Calu3 (cell line): Measurements from ENCODE around the gene ZC3HAV1. TPM values are rescaled to one million over a fixed set of nuclear protein-coding genes. Genes with fewer than 3 reads are reported as not detected.

Source experiments
- BruUV-seq: library from RNA; stranded (reverse); fragments of 400-500 nt; replicated peaks from 2 replicates; lab custom pipeline; 2021; lab: Mats Ljungman, UMichigan
- CTCF ChIA-PET: fragments of 300-600 bp; sonication (Branson Sonifier 250); formaldehyde crosslinking; loops from one replicate; lab custom pipeline; 2022; ENCODE audit warnings: antibody characterized with exemption; lab: Charles Lee
- DNase-seq: peaks from one replicate; pipeline ENCODE4 v3.0.0; 2022
- H3K27ac Mint-ChIP-seq: one replicate; pipeline ENCODE4 v1.8.0; 2022; ENCODE audit warnings: mixed read lengths; ENCODE audit not compliant: unreplicated experiment
- H3K27me3 Mint-ChIP-seq: one replicate; pipeline ENCODE4 v1.8.0; 2022; ENCODE audit warnings: mixed read lengths; ENCODE audit not compliant: unreplicated experiment
- H3K36me3 Mint-ChIP-seq: one replicate; pipeline ENCODE4 v1.8.0; 2022; ENCODE audit warnings: mild to moderate bottlenecking, moderate library complexity, mixed read lengths; ENCODE audit not compliant: insufficient read depth, unreplicated experiment
- H3K4me1 Mint-ChIP-seq: one replicate; pipeline ENCODE4 v1.8.0; 2022; ENCODE audit warnings: mild to moderate bottlenecking, low read depth, mixed read lengths; ENCODE audit not compliant: unreplicated experiment
- H3K4me3 Mint-ChIP-seq: one replicate; pipeline ENCODE4 v1.8.0; 2022; ENCODE audit warnings: mild to moderate bottlenecking, low read depth, moderate library complexity, mixed read lengths; ENCODE audit not compliant: unreplicated experiment
- H3K9me3 Mint-ChIP-seq: one replicate; pipeline ENCODE4 v1.8.0; 2022; ENCODE audit warnings: low read depth, mixed read lengths; ENCODE audit not compliant: unreplicated experiment
- CTCF ChIP-seq: fragments of 200-600 bp; IDR thresholded peaks from one replicate; pipeline ENCODE4 v1.8.0; 2022; ENCODE audit warnings: antibody characterized with exemption; ENCODE audit not compliant: unreplicated experiment
- intact Hi-C: fragments of 100-400 bp; cut with micrococcal nuclease; formaldehyde crosslinking; loops from one replicate; pipeline ENCODE4 v1.10.0; 2022; ENCODE audit not compliant: unreplicated experiment
- total RNA-seq: library from RNA; stranded (reverse); gene quantifications from 2 replicates; pipeline ENCODE4 v1.2.3, GENCODE V29; 2022

Gene ZC3HAV1
- total RNA-seq, 1 experiment from 2014 or later, result 63.4 TPM

- intact Hi-C loops, result no loop called here
- H3K27me3 Mint-ChIP-seq, result no peaks in the 10 kb centered on the region
- no peaks in the 10 kb centered on the region for H3K4me1 Mint-ChIP-seq
- CTCF ChIA-PET, result interaction anchor here (1.1 kb wide), 1 partner anchor 11 kb away, joined by 3 read pairs; no protein-coding TSS in a partner anchor
- no peak for DNase-seq
- H3K27ac Mint-ChIP-seq, result no peak overlapping the region
- no peaks in the 10 kb centered on the region for H3K9me3 Mint-ChIP-seq
- H3K4me3 Mint-ChIP-seq, result no peak overlapping the region
- BruUV-seq, result no TSS peak
- TF ChIP-seq CTCF, result no peak
- H3K36me3 Mint-ChIP-seq, result peaks cover 31% of the 10 kb centered on the region
These were observed 23.1 kb downstream of the ZC3HAV1 start for GRCh38 chr7:139086454-139086853.

GRCh38 chr7:139084709-139085108, 24.8 kb downstream of the ZC3HAV1 start:
- no peaks in the 10 kb centered on the region for H3K4me1 Mint-ChIP-seq
- no peak overlapping the region for H3K4me3 Mint-ChIP-seq
- H3K27ac Mint-ChIP-seq, result no peak overlapping the region
- no peaks in the 10 kb centered on the region for H3K9me3 Mint-ChIP-seq
- intact Hi-C loops, result no loop called here
- TF ChIP-seq CTCF, result no peak
- DNase-seq, result no peak
- no TSS peak for BruUV-seq
- CTCF ChIA-PET, result no interaction called here
- peaks cover 38% of the 10 kb centered on the region for H3K36me3 Mint-ChIP-seq
- H3K27me3 Mint-ChIP-seq, result no peaks in the 10 kb centered on the region

GRCh38 chr7:139081584-139081983, 27.9 kb downstream of the ZC3HAV1 start:
- Mint-ChIP-seq H3K27me3 (no peaks in the 10 kb centered on the region), H3K36me3 (peaks cover 58% of the 10 kb centered on the region), H3K4me1 (no peaks in the 10 kb centered on the region), H3K27ac (no peak overlapping the region), H3K4me3 (no peak overlapping the region), H3K9me3 (no peaks in the 10 kb centered on the region)
- no TSS peak for BruUV-seq
- intact Hi-C loops, result no loop called here
- no peak for DNase-seq
- CTCF ChIA-PET, result no interaction called here
- no peak for TF ChIP-seq CTCF

- BruUV-seq, result no TSS peak
These were observed 28.6 kb downstream of the ZC3HAV1 start for GRCh38 chr7:139080905-139081304.

More at GRCh38 chr7:139080905-139081304, 28.6 kb downstream of the ZC3HAV1 start:
- intact Hi-C loops, result no loop called here
- Mint-ChIP-seq H3K27me3 (no peaks in the 10 kb centered on the region), H3K9me3 (no peaks in the 10 kb centered on the region), H3K36me3 (peaks cover 58% of the 10 kb centered on the region), H3K4me3 (no peak overlapping the region), H3K27ac (no peak overlapping the region), H3K4me1 (no peaks in the 10 kb centered on the region)
- no peak for DNase-seq
- TF ChIP-seq CTCF, result no peak
- CTCF ChIA-PET, result no interaction called here
